OCI-LY7 (cell line): ENCODE measurements around the gene UGP2. TPM values are rescaled to one million over a fixed set of nuclear protein-coding genes. Genes with fewer than 3 reads are reported as not detected.

Source experiments
- BruUV-seq: library from RNA; stranded (reverse); fragments of 400-500 nt; replicated peaks from 2 replicates; lab custom pipeline; 2021; lab: Mats Ljungman, UMichigan
- CTCF ChIA-PET: fragments of 300-600 bp; sonication (Branson Sonifier 250); formaldehyde crosslinking; loops from one replicate; lab custom pipeline; 2022; ENCODE audit warnings: antibody characterized with exemption; ENCODE audit not compliant: unreplicated experiment; lab: Charles Lee
- POLR2A ChIA-PET: fragments of 300-600 bp; sonication (Branson Sonifier 250); formaldehyde crosslinking; loops from one replicate; lab custom pipeline; 2022; ENCODE audit warnings: antibody characterized with exemption; lab: Charles Lee
- DNase-seq: peaks from one replicate; pipeline ENCODE4 v3.0.0-alpha.2; 2015; ENCODE audit warnings: low spot score
- H2AFZ ChIP-seq: fragments of 200-600 bp; sonication (generic), shearing (Covaris generic); 2 replicates; pipeline ENCODE4 v1.6.1; 2014; ENCODE audit warnings: mild to moderate bottlenecking, antibody characterized with exemption, low read length, moderate library complexity
- H3K27ac ChIP-seq: fragments of 200-600 bp; sonication (generic); 2 replicates; pipeline ENCODE4 v1.5.1; 2014; ENCODE audit warnings: mixed run types, low read depth, mild to moderate bottlenecking, moderate library complexity, low read length, inconsistent platforms; ENCODE audit not compliant: poor library complexity, severe bottlenecking
- H3K36me3 ChIP-seq: fragments of 200-600 bp; sonication (generic); 2 replicates; pipeline ENCODE4 v1.6.1; 2014; ENCODE audit warnings: mild to moderate bottlenecking, antibody characterized with exemption, low read length, moderate library complexity, mixed read lengths; ENCODE audit not compliant: insufficient read depth
- H3K4me1 ChIP-seq: fragments of 200-600 bp; sonication (generic); 2 replicates; pipeline ENCODE4 v1.5.1; 2014; ENCODE audit warnings: mild to moderate bottlenecking, low read length; ENCODE audit not compliant: insufficient read depth, poor library complexity, severe bottlenecking
- H3K4me2 ChIP-seq: fragments of 200-600 bp; sonication (generic); 2 replicates; pipeline ENCODE4 v1.6.1; 2014; ENCODE audit warnings: mild to moderate bottlenecking, low read length
- H3K4me3 ChIP-seq: fragments of 200-600 bp; sonication (generic); 2 replicates; pipeline ENCODE4 v1.5.1; 2014; ENCODE audit warnings: mild to moderate bottlenecking, low read depth, low read length; ENCODE audit not compliant: poor library complexity, severe bottlenecking
- H3K79me2 ChIP-seq: fragments of 200-600 bp; sonication (generic); 2 replicates; pipeline ENCODE4 v1.6.1; 2016; ENCODE audit warnings: low read depth, mild to moderate bottlenecking, low read length, moderate library complexity, mixed read lengths; ENCODE audit not compliant: insufficient read depth
- H3K9me2 ChIP-seq: fragments of 200-600 bp; sonication (generic); 2 replicates; pipeline ENCODE4 v1.6.1; 2016; ENCODE audit warnings: mild to moderate bottlenecking, low read length, mixed read lengths; ENCODE audit not compliant: insufficient read depth
- H3K9me3 ChIP-seq: fragments of 200-600 bp; sonication (generic); 2 replicates; pipeline ENCODE4 v1.6.1; 2014; ENCODE audit warnings: mild to moderate bottlenecking, mixed run types, low read length, mixed read lengths
- H4K20me1 ChIP-seq: fragments of 200-600 bp; sonication (generic); 2 replicates; pipeline ENCODE4 v1.6.1; 2014; ENCODE audit warnings: mild to moderate bottlenecking, antibody characterized with exemption, low read length, moderate library complexity, mixed read lengths; ENCODE audit not compliant: insufficient read depth
- EZH2phosphoT487 ChIP-seq: fragments of 200-600 bp; sonication (generic); IDR thresholded peaks from 2 replicates; pipeline ENCODE4 v1.6.1; 2018; ENCODE audit warnings: low read depth, borderline replicate concordance, mild to moderate bottlenecking, mixed run types, antibody characterized with exemption, low read length, moderate library complexity, mixed read lengths
- intact Hi-C: fragments of 100-400 bp; cut with micrococcal nuclease; formaldehyde crosslinking; loops from one replicate; pipeline ENCODE4 v1.10.0; 2022; ENCODE audit not compliant: unreplicated experiment
- total RNA-seq, 2 experiments: library from RNA; depleted of rRNA in 1 of 2; stranded (reverse); fragments of >200 nt in 1 of 2; shearing (Covaris generic) in 1 of 2; gene quantifications; 2 replicates each; pipeline ENCODE4 v1.2.3, GENCODE V29; 2014 to 2022
- TF ChIP-seq, protein P1 (sequence below): fragments of 200-600 bp; sonication (generic); conservative IDR thresholded peaks from 2 replicates; pipeline ENCODE4 v1.5.1; 2014; ENCODE audit warnings: mild to moderate bottlenecking, antibody characterized with exemption, low read length, moderate library complexity, mixed read lengths

UGP2 gene
- total RNA-seq, 2 experiments from 2014 or later: 53.7 to 71.4 TPM

GRCh38 chr2:63863707-63864106 is 22.0 kb downstream of the UGP2 start:
- H3K9me2 ChIP-seq: no peaks in the 10 kb centered on the region
- no peak overlapping the region for H3K4me3 ChIP-seq
- intact Hi-C loops: loop anchor here (5.0 kb wide), 1 partner anchor 81 kb away; no protein-coding TSS in a partner anchor
- no peak overlapping the region for H2AFZ ChIP-seq
- no peaks in the 10 kb centered on the region for H3K4me1 ChIP-seq
- ChIA-PET CTCF (interaction anchor here (0.7 kb wide), 1 partner anchor 165 kb away, joined by 3 read pairs; no protein-coding TSS in a partner anchor), POLR2A (interaction anchor here (0.6 to 1.6 kb wide), 5 partner anchors 9 to 171 kb away, joined by 3 read pairs; no protein-coding TSS in a partner anchor)
- no peaks in the 10 kb centered on the region for H4K20me1 ChIP-seq
- no peaks in the 10 kb centered on the region for H3K9me3 ChIP-seq
- DNase-seq: no peak
- no TSS peak for BruUV-seq
- H3K27ac ChIP-seq: no peak overlapping the region
- peaks cover 95% of the 10 kb centered on the region for H3K36me3 ChIP-seq
- TF ChIP-seq, protein P1, sequence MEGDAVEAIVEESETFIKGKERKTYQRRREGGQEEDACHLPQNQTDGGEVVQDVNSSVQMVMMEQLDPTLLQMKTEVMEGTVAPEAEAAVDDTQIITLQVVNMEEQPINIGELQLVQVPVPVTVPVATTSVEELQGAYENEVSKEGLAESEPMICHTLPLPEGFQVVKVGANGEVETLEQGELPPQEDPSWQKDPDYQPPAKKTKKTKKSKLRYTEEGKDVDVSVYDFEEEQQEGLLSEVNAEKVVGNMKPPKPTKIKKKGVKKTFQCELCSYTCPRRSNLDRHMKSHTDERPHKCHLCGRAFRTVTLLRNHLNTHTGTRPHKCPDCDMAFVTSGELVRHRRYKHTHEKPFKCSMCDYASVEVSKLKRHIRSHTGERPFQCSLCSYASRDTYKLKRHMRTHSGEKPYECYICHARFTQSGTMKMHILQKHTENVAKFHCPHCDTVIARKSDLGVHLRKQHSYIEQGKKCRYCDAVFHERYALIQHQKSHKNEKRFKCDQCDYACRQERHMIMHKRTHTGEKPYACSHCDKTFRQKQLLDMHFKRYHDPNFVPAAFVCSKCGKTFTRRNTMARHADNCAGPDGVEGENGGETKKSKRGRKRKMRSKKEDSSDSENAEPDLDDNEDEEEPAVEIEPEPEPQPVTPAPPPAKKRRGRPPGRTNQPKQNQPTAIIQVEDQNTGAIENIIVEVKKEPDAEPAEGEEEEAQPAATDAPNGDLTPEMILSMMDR: no peak
- TF ChIP-seq EZH2phosphoT487: no peak
- no peak overlapping the region for H3K4me2 ChIP-seq
- no peaks in the 10 kb centered on the region; the same call in 1 of the 2 replicates for H3K79me2 ChIP-seq

DNA sequence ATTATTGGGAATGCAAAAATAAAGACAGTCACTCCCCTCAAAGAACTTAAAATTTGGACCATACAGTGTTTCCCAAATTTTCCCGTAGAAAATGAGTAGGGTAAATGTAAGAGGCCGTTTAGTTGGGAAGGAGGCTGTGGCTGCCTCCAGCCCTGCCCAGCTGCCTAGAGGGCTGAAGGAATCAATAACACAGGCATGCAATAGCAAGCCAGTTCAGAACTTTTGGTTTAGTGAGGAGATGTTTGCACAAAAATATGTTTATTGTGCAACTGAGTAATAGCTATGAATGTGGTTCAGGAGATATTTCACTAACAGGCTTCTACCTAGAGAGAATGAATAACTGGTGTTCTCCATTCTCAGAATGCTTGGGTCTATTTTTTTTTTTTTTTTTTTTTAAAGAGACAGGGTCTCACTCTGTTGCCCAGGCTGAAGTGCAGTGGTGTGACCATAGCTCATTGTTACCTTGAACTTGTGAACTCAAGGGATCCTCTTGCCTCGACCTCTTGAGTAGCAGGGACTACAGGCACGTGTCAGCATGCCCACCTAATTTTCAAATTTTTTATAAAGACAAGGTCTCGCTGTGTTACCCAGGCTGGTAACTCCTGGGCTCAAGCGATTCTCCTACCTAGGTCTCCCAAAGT is 23.6 kb downstream of the UGP2 start:
- no peak overlapping the region for H3K27ac ChIP-seq
- peaks cover 2% of the 10 kb centered on the region; the same call in 1 of the 2 replicates for H3K79me2 ChIP-seq

More for the DNA sequence above, 23.6 kb downstream of the UGP2 start:
- Histone ChIP-seq H2AFZ (no peak overlapping the region), H4K20me1 (no peaks in the 10 kb centered on the region), H3K36me3 (peaks cover 88% of the 10 kb centered on the region), H3K4me1 (no peaks in the 10 kb centered on the region), H3K4me3 (no peak overlapping the region), H3K9me2 (no peaks in the 10 kb centered on the region), H3K4me2 (no peak overlapping the region), H3K9me3 (no peaks in the 10 kb centered on the region)
- no TSS peak for BruUV-seq
- no peak for TF ChIP-seq EZH2phosphoT487
- TF ChIP-seq, protein P1: no peak
- POLR2A ChIA-PET: interaction anchor here (1.0 to 1.5 kb wide), 2 partner anchors 46 to 51 kb away, joined by 3 to 5 read pairs; no protein-coding TSS in a partner anchor
- intact Hi-C loops: no loop called here
- CTCF ChIA-PET: no interaction called here
- DNase-seq: no peak
